Stimulated activated CD4-positive, alpha-beta T cell treated with anti-CD3 and anti-CD28 coated beads, Interleukin-4, amount 100 ng/mL, for 1 hour (primary cell): Measurements from ENCODE around the gene CST1.
"Not testable (repeated sequence)": the region's sequence is repeated elsewhere in the genome, so short reads cannot be mapped to it uniquely, and the experiment has no call there.

Experiments used
- DNase-seq: peaks from one replicate; pipeline ENCODE4 v3.0.0-alpha.2; 2020

CST1 gene

GRCh38 chr20:23753589-23753988 lies 2.9 kb upstream of the CST1 start:
- DNase-seq, result no peak

DNA sequence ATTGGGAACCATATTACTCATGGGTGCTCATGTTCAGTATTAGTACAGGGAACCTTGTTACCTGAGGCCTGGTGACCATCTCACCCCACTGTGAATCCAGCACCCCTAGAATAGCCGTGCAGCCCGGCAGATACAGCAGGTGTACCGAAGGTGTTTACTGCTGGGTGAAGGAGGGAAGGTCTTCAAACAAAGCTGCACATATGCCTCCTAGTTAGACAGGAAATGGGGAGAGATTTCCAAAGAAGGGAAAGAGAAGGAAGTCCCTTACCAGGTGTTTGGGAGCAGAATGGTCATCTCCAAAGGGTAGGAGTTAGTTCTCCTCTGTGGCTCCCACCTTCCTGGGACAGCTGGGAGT lies 2.4 kb upstream of the CST1 start:
- no peak for DNase-seq

DNA sequence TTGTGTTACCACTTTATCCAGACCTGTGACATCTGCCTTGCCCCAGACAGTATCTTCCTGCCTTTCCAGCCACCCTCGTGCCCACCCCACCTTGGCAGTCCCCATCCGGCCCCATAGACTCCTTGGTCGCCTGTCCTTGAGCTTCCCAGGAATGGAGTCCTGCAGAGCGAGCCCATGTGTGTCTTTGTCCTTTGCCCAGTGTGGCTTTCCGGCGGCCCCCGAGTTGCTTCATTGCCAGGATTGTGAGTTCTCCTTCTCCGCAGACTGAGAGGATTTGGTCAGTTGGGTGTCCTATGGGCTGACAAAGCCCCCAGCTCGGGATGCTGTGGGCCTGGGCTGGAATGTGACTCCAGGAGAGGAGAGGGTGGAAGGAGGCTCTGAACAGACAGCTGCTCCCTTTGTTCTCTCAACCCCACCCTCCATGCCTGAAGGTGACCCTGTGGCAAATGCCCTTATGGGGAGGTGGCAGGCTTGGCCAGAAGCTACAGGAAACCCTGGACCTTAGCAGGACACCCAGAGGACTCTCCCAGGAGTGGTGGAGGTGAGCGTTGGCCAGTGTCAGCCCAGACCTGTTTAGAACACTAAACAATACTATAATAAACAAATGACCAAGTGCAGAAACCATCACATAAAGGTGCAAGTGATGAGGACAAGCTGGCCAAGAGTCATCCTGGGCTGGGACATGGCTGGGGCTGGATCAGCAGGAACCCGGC lies 1.9 kb upstream of the CST1 start:
- no peak for DNase-seq

DNA sequence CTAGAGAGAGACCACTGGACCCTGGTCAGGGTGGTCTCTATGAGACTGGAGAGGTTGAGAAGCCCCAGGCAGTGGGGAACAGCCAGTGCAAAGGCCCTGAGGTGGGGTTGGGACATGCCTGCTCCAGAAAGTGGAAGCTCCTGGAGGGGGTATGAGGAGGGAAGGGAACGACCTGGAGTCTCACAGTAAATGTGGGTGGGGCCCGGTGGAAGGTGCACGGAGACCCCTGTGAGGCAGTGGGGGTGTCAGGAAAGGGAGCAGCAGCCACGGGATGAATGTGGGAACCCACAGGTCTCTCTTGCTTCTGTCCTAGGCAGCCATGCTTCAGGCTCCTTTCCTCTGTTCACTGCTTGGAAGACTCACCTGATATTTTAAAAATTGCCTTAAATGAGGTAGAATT lies 1.3 kb upstream of the CST1 start:
- DNase-seq, result no peak

DNA sequence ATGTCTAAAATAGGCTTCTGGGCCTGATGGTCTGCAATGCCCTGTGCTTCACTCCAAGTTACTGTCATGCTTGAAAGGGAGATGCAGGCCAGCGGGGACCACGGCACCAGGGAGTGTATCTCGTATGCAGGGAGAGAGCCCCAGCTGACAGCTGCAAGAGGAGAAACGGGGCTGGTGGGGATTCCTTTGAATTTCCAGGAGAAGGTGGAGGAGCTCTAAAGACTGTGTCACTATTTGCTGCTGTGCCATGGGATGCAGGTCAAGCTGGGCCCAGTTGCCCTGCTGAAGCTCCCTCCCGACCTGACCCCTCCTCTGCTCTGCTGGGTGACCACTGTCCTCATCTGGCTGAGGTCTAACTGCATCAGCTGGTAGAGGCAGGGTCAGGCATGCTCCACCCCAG lies 989 bp downstream of the CST1 start:
- DNase-seq, result no peak

DNA sequence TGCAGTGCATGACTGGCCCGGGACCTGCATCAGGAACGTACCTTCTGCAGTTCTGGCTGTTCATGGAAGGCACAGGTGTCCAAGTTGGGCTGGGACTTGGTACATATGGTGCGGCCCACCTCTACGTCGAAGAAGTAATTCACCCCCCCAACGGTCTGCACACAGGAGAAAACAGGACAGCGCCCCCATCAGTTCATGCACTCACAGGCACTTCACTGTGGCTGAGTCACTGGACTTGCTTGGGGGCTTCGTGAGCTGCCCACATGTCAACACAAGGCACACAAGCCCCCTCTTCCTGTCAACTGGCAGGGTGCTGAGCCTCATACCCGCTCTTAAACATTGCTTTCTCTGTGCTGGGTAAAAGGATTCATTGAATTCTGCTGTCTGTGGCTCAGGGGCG lies 1.8 kb downstream of the CST1 start:
- DNase-seq, result not testable (repeated sequence)

DNA sequence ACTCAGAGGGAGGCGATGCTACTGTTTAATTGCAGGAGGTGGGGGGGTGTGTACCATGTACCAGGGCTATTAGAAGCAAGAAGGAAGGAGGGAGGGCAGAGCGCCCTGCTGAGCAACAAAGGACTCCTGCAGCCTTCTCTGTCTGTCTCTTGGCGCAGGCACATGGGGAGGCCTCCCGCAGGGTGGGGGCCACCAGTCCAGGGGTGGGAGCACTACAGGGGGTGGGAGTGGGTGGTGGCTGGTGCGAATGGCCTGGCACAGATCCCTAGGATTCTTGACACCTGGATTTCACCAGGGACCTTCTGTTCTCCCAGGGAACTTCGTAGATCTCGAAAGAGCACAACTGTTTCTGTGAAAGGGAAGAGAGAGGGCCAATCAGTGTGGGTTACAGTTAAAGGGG lies 3.2 kb downstream of the CST1 start:
- not testable (repeated sequence) for DNase-seq

DNA sequence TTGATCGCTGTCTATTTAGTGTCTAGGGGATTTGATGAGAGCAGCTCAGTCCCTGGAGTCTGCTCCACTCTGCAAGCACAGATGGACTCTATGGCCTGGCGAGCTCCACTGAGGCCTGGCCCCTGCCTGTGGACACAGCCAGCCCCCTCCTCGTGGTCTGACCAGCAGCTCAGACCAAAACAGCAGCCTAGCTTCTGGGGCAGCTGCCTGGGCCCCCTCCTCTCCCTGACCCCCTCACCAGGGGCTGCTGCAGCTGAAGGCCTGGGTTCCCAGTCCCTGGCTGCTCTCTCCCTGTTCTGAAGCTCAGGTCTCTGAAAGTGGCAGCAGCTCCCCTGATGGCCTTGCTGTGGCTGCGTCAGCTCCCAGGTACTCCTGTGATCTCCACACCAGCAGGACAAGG lies 3.6 kb downstream of the CST1 start:
- not testable (repeated sequence) for DNase-seq

DNA sequence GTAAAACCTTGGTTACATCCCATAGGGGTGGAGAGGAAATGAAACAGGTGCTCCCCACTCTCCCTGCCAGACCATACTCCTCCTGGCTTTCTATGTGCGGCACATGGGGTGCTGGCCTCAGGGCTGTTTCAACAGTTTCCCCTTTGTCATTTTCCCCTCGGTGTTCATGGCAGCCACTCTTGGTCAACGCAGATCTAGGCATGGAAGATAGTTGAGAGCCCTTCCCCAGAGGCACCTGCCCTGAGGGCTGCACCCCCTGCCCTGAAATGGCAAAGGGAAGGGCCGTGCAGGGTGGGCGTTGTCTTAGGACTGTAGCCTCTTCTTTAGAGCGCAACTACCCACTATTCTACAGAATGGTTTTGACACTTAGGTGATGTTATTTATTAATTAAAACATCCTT lies 4.4 kb downstream of the CST1 start:
- DNase-seq, result no peak

DNA sequence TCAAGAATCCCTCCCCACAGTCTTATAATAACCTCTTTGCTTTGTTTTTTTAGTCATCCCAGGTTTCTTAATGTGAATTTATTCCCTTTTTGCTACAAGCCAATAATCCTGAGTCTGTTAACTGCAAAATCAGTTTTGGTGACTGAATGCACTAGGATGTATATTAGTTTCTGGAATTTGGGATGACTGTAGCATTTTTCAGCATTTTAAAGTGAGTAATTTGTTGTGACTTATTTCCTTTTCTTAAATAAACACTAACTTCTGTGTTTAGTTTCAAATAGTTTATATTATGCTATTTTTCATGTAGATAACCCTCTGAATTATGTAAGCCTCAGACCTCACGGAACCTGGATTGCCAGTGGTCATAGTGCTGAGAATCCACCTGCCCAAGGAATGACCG lies 5.5 kb downstream of the CST1 start:
- no peak for DNase-seq

GRCh38 chr20:23744817-23745216 lies 5.9 kb downstream of the CST1 start:
- no peak for DNase-seq

GRCh38 chr20:23735391-23735790 lies 15.3 kb downstream of the CST1 start:
- DNase-seq, result not testable (repeated sequence)

DNA sequence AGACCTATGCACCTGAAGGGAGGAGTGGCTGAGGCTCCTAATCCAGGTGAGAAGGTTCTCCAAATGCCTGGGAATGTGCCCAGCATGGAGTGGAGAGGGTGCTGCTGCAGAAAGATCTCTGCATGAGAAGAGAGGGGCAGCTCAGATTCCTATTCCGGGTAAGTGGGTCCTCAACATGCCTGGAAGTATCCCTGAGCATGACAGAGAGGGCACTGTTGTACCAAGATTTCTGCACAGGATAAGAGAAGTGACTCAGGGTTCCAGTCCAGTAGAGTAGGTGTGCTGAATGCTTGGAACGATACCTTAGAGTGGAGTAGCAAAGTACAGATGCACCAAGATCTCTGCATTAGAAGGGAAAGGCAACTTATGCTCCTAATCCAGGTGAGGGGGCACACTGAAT lies 15.8 kb downstream of the CST1 start:
- DNase-seq, result not testable (repeated sequence)

GRCh38 chr20:23734440-23734839 lies 16.3 kb downstream of the CST1 start:
- not testable (repeated sequence) for DNase-seq

DNA sequence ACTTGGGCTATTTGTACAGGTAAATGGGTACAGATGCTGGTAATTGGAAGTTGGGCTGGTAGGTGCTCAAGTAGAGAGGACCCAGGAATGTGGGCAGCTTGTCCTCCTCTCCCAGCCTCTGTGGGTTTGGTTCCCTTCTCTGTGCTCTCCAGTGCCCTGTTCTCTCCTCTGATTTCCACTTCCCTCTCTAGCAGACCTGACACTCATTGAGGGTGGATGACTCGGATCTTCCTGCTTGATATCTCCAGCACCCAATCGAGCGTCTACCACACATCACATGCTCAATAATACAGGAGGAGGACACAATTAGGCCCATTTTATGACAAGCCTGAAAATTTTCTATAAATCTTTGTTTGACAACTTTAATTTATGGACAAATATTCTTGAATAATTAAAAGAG lies 23.7 kb downstream of the CST1 start:
- no peak for DNase-seq

GRCh38 chr20:23725102-23725501 lies 25.6 kb downstream of the CST1 start:
- DNase-seq, result no peak

GRCh38 chr20:23723659-23724307 lies 27.0 kb downstream of the CST1 start:
- peak; percentile 2 for DNase-seq

- DNase-seq, result not testable (repeated sequence)
These were observed 27.9 kb downstream of the CST1 start for GRCh38 chr20:23722851-23723250.

GRCh38 chr20:23721962-23722361 lies 28.8 kb downstream of the CST1 start:
- DNase-seq, result no peak

- not testable (repeated sequence) for DNase-seq
These were observed 31.4 kb downstream of the CST1 start for GRCh38 chr20:23719351-23719750.

DNA sequence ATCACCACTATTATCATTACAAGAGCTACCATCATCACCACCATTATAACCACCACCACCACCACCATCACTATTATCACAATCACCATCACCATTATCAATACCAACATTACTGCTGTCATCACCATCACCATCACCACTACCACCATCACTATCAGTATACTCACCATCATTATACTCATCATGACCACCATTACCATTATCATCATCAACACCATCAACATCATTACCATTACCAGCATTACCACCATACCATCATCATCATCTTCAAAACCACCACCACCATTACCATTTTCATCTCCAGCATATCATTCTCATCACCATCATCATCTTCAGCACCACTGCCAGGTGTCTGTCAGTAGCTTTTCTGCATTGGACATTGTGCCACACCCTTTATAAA lies 39.0 kb downstream of the CST1 start:
- not testable (repeated sequence) for DNase-seq

GRCh38 chr20:23710771-23711170 lies 40.0 kb downstream of the CST1 start:
- no peak for DNase-seq

GRCh38 chr20:23705895-23706294 lies 44.8 kb downstream of the CST1 start:
- DNase-seq, result no peak

- no peak for DNase-seq
These were observed 48.7 kb downstream of the CST1 start for GRCh38 chr20:23702021-23702420.

DNA sequence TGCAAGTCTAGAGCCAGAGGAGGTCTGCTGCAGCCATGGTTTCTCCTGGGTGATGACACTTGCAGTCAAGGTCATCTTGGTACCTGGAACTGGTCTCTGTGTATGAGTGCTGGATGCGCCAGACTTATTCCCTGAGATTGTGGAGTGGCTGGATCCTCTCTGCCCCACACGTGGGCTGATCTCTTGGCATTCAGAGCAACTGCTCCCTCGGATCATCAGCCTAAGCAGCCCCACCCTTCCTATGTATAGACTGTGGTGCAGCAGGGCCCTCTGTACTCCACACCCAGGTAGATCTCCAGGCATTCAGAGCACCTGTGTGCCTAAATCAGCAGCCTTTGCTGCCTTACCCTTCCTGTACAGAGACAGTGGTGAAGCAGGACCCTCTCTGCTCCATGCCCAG lies 49.8 kb downstream of the CST1 start:
- no peak for DNase-seq
